SU-DHL-6 (cell line): ENCODE measurements around the gene CEP135.

ENCODE experiments used
- H2AFZ ChIP-seq: fragments of 200-600 bp; sonication (generic); 2 replicates; pipeline ENCODE4 v1.6.1; 2014; ENCODE audit warnings: low read depth, mild to moderate bottlenecking, moderate library complexity, mixed read lengths, antibody characterized with exemption, low read length; ENCODE audit not compliant: severe bottlenecking
- H3F3A ChIP-seq: fragments of 200-600 bp; shearing (Covaris generic); 2 replicates; pipeline ENCODE4 v1.6.0; 2016; ENCODE audit warnings: antibody characterized with exemption, mild to moderate bottlenecking; ENCODE audit not compliant: insufficient read depth
- H3K27ac ChIP-seq: fragments of 200-600 bp; sonication (generic); 2 replicates; pipeline ENCODE4 v1.5.1; 2016; ENCODE audit warnings: low read depth, mild to moderate bottlenecking, low read length, moderate library complexity, mixed read lengths
- H3K27me3 ChIP-seq: fragments of 200-600 bp; sonication (generic), shearing (Covaris generic); 2 replicates; pipeline ENCODE4 v1.6.0; 2014; ENCODE audit warnings: mild to moderate bottlenecking, low read length
- H3K36me3 ChIP-seq: fragments of 200-600 bp; sonication (generic); 2 replicates; pipeline ENCODE4 v1.6.1; 2014; ENCODE audit warnings: mild to moderate bottlenecking, low read length, mixed read lengths
- H3K4me2 ChIP-seq: fragments of 300-600, 200-600 bp; shearing (Covaris generic), sonication (generic); 2 replicates; pipeline ENCODE4 v1.6.0; 2014; ENCODE audit warnings: low read length, low read depth, mild to moderate bottlenecking; ENCODE audit not compliant: poor library complexity, severe bottlenecking
- H3K4me3 ChIP-seq: fragments of 200-600 bp; sonication (generic); 2 replicates; pipeline ENCODE4 v1.5.1; 2014; ENCODE audit warnings: antibody characterized with exemption, low read length, mild to moderate bottlenecking, mixed read lengths; ENCODE audit not compliant: insufficient read depth, poor library complexity, severe bottlenecking
- H3K79me2 ChIP-seq: fragments of 200-600 bp; sonication (generic); 2 replicates; pipeline ENCODE4 v1.6.1; 2014; ENCODE audit warnings: mild to moderate bottlenecking, low read length, moderate library complexity; ENCODE audit not compliant: insufficient read depth
- H3K9ac ChIP-seq: fragments of 200-600 bp; sonication (generic); 2 replicates; pipeline ENCODE4 v1.7.0; 2014; ENCODE audit warnings: mild to moderate bottlenecking, low read length
- H3K9me2 ChIP-seq: fragments of 200-600 bp; sonication (generic); replicated peaks from 2 replicates; pipeline ENCODE4 v1.6.1; 2014; ENCODE audit warnings: low read length; ENCODE audit not compliant: insufficient read depth
- H3K9me3 ChIP-seq: fragments of 200-600 bp; sonication (generic); 2 replicates; pipeline ENCODE4 v1.6.1; 2014; ENCODE audit warnings: low read length, mixed read lengths; ENCODE audit not compliant: insufficient read depth
- H4K20me1 ChIP-seq: fragments of 200-600 bp; sonication (generic); 2 replicates; pipeline ENCODE4 v1.6.1; 2014; ENCODE audit warnings: low read depth, mild to moderate bottlenecking, antibody characterized with exemption, low read length, moderate library complexity, mixed read lengths
- CTCF ChIP-seq: fragments of 200-600 bp; sonication (generic); IDR thresholded peaks from one replicate; pipeline ENCODE4 v1.5.1; 2017; ENCODE audit warnings: antibody characterized with exemption, mild to moderate bottlenecking, low read length, moderate library complexity; ENCODE audit not compliant: insufficient read depth, poor library complexity, severe bottlenecking
- EZH2phosphoT487 ChIP-seq: fragments of 200-600 bp; sonication (generic), shearing (Covaris generic); conservative IDR thresholded peaks from 2 replicates; pipeline ENCODE4 v1.6.1; 2018; ENCODE audit warnings: mild to moderate bottlenecking, antibody characterized with exemption, low read length, moderate library complexity, mixed read lengths

Gene CEP135

GRCh38 chr4:55993994-55994663 is 45.4 kb downstream of the CEP135 start:
- Histone ChIP-seq H3K27me3 (no peaks in the 10 kb centered on the region), H2AFZ (no peak overlapping the region), H4K20me1 (no peaks in the 10 kb centered on the region), H3K9me2 (no peaks in the 10 kb centered on the region), H3K9me3 (no peaks in the 10 kb centered on the region), H3K79me2 (no peaks in the 10 kb centered on the region), H3K9ac (no peak overlapping the region), H3K4me3 (no peak overlapping the region), H3K36me3 (no peaks in the 10 kb centered on the region), H3K27ac (no peak overlapping the region), H3K4me2 (no peak overlapping the region), H3F3A (no peaks in the 10 kb centered on the region)
- TF ChIP-seq CTCF = no peak
- TF ChIP-seq EZH2phosphoT487 = no peak

GRCh38 chr4:55996646-55997045 is 47.9 kb downstream of the CEP135 start:
- no peaks in the 10 kb centered on the region for H3K36me3 ChIP-seq

GRCh38 chr4:56003606-56004005 is 54.9 kb downstream of the CEP135 start:
- Histone ChIP-seq H3K27ac (no peak overlapping the region), H2AFZ (no peak overlapping the region), H3K9me3 (no peaks in the 10 kb centered on the region), H3K79me2 (no peaks in the 10 kb centered on the region), H3K9me2 (no peaks in the 10 kb centered on the region), H3K4me3 (no peak overlapping the region), H3K4me2 (no peak overlapping the region), H3K27me3 (no peaks in the 10 kb centered on the region), H4K20me1 (no peaks in the 10 kb centered on the region), H3K9ac (no peak overlapping the region), H3F3A (no peaks in the 10 kb centered on the region), H3K36me3 (no peaks in the 10 kb centered on the region)
- no peak for TF ChIP-seq EZH2phosphoT487
- TF ChIP-seq CTCF = no peak

More at GRCh38 chr4:55996646-55997045, 47.9 kb downstream of the CEP135 start:
- Histone ChIP-seq H3K4me2 (no peak overlapping the region), H3K27ac (no peak overlapping the region), H3K4me3 (no peak overlapping the region), H3K79me2 (no peaks in the 10 kb centered on the region), H2AFZ (no peak overlapping the region), H3K9me3 (no peaks in the 10 kb centered on the region), H3F3A (no peaks in the 10 kb centered on the region), H3K9ac (no peak overlapping the region), H4K20me1 (no peaks in the 10 kb centered on the region), H3K27me3 (no peaks in the 10 kb centered on the region), H3K9me2 (no peaks in the 10 kb centered on the region)
- TF ChIP-seq CTCF = no peak
- TF ChIP-seq EZH2phosphoT487 = no peak
